HepG2 (cell line): Measurements from ENCODE around the gene EPHA1. TPM values are rescaled to one million over a fixed set of nuclear protein-coding genes. Genes with fewer than 3 reads are reported as not detected.

Experiments used
- ATAC-seq: fragments of 200-7000 bp; cut with Tn5 transposase; 3 replicates; pipeline ENCODE4 v1.9.1; 2020; ENCODE audit warnings: mild to moderate bottlenecking, moderate library complexity
- BruUV-seq: library from RNA; stranded (reverse); fragments of 400-500 nt; replicated peaks from 2 replicates; lab custom pipeline; 2021; lab: Mats Ljungman, UMichigan
- CTCF ChIA-PET: fragments of 300-600 bp; formaldehyde crosslinking; extraction: SDS; loops from one replicate; lab custom pipeline; 2021; ENCODE audit warnings: low total read pairs, inconsistent platforms, low intra/inter-chr PET ratio; lab: Yijun Ruan, JAX
- POLR2A ChIA-PET: fragments of 350-600 bp; sonication (Branson Sonifier 250); formaldehyde crosslinking; loops from one replicate; lab custom pipeline; 2020; ENCODE audit warnings: antibody characterized with exemption, inconsistent platforms; lab: Yijun Ruan, JAX
- DNase-seq: peaks from one replicate; pipeline ENCODE4 v3.0.0-alpha.2; 2015; ENCODE audit warnings: low spot score
- FAIRE-seq: peaks from 3 replicates; lab custom pipeline; 2011; peaks lifted over from hg19 to GRCh38; lab: Jason Lieb, UNC
- H2AFZ ChIP-seq: one replicate; pipeline ENCODE4 v1.6.1; 2011; ENCODE audit warnings: low read length, inconsistent platforms
- H3K27ac ChIP-seq: fragments of 300-600 bp; 3 replicates; pipeline ENCODE4 v1.8.0; 2011; ENCODE audit warnings: mixed run types, mild to moderate bottlenecking, mixed read lengths, low read length, inconsistent platforms; ENCODE audit not compliant: insufficient read depth; ENCODE audit errors: extremely low read length
- H3K27me3 ChIP-seq, 2 experiments: fragments of 200-600 bp in 1 of 2; 2 replicates in 1 of 2; 3 replicates in 1 of 2; pipeline versions ENCODE4 v1.6.0 to v1.8.0; 2011; ENCODE audit warnings: low read length in 2 of 2, mild to moderate bottlenecking in 2 of 2, moderate library complexity in 2 of 2, inconsistent platforms in 1 of 2; ENCODE audit not compliant: insufficient read depth in 2 of 2, control insufficient read depth in 1 of 2
- H3K36me3 ChIP-seq, 2 experiments: fragments of 200-600 bp in 1 of 2; replicated peaks in 1 of 2; 2 replicates in 1 of 2; 3 replicates in 1 of 2; pipeline versions ENCODE4 v1.5.1 to v1.8.0; 2011; ENCODE audit warnings: low read length in 2 of 2, inconsistent platforms in 1 of 2; ENCODE audit not compliant: insufficient read depth in 2 of 2, control insufficient read depth in 1 of 2
- H3K4me1 ChIP-seq: 2 replicates; pipeline ENCODE4 v1.5.1; 2012; ENCODE audit warnings: low read length, inconsistent platforms; ENCODE audit not compliant: insufficient read depth
- H3K4me2 ChIP-seq: 2 replicates; pipeline ENCODE4 v1.6.0; 2011; ENCODE audit warnings: low read depth, low read length, inconsistent platforms
- H3K4me3 ChIP-seq, 3 experiments: fragments of 200-600 bp in 1 of 3; sonication (generic), shearing (Covaris generic) in 1 of 3; replicated peaks in 1 of 3; 2 replicates each; pipeline ENCODE4 v1.5.1; 2011 to 2016; ENCODE audit warnings: low read length in 3 of 3, inconsistent platforms in 2 of 3, low read depth in 2 of 3, mild to moderate bottlenecking in 2 of 3, control low read depth in 1 of 3, mixed read lengths in 1 of 3; ENCODE audit not compliant: insufficient read depth in 1 of 3
- H3K79me2 ChIP-seq: one replicate; pipeline ENCODE4 v1.6.1; 2011; ENCODE audit warnings: low read length, inconsistent platforms; ENCODE audit not compliant: insufficient read depth
- H3K9ac ChIP-seq: 2 replicates; pipeline ENCODE4 v1.6.0; 2011; ENCODE audit warnings: mild to moderate bottlenecking, low read depth, low read length, inconsistent platforms; ENCODE audit not compliant: insufficient read depth
- H3K9me3 ChIP-seq: 2 replicates; pipeline ENCODE4 v1.5.1; 2012; ENCODE audit warnings: mild to moderate bottlenecking, low read length
- H4K20me1 ChIP-seq: 2 replicates; pipeline ENCODE4 v1.6.0; 2011; ENCODE audit warnings: inconsistent platforms, mild to moderate bottlenecking, low read length, moderate library complexity; ENCODE audit not compliant: insufficient read depth
- HNRNPK ChIP-seq: fragments of 200-400 bp; formaldehyde crosslinking; IDR thresholded peaks from 2 replicates; pipeline ENCODE4 v1.6.1; 2018; ENCODE audit warnings: low read length, low read depth, moderate library complexity, mild to moderate bottlenecking; ENCODE audit not compliant: poor library complexity, severe bottlenecking
- MAFF ChIP-seq: IDR thresholded peaks from 2 replicates; pipeline ENCODE4 v1.6.1; 2011; ENCODE audit warnings: low read depth, low read length, improper control_type of control experiment
- MAFK ChIP-seq, 2 experiments: IDR thresholded peaks in 1 of 2; conservative IDR thresholded peaks in 1 of 2; 2 replicates each; pipeline ENCODE4 v1.6.1; 2011; ENCODE audit warnings: improper control_type of control experiment in 2 of 2, low read length in 2 of 2
- MED8 ChIP-seq: sonication (generic); formaldehyde crosslinking; IDR thresholded peaks from 2 replicates; pipeline ENCODE4 v1.8.1; 2023; ENCODE audit warnings: mild to moderate bottlenecking, missing genetic modification reagents; ENCODE audit not compliant: insufficient replicate concordance
- PCBP1 ChIP-seq: fragments of 200-400 bp; formaldehyde crosslinking; IDR thresholded peaks from 2 replicates; pipeline ENCODE4 v1.6.1; 2017; ENCODE audit warnings: mild to moderate bottlenecking, low read depth, low read length, borderline replicate concordance
- PRDM15 ChIP-seq: sonication (generic); formaldehyde crosslinking; IDR thresholded peaks from 2 replicates; pipeline ENCODE4 v1.4.0; 2020; ENCODE audit warnings: missing genetic modification reagents
- WGBS: methylation state at CpG from one replicate; pipeline ENCODE4 v1.1.6; 2017; ENCODE audit warnings: low lambda C conversion rate; 5-methylcytosine and 5-hydroxymethylcytosine counted together
- in situ Hi-C: cut with HindIII; loops from 2 replicates; pipeline ENCODE4 v1.10.0; 2017; ENCODE audit warnings: low pct_unique_long_range_greater_than_20kb; ENCODE audit not compliant: extremely low pct_ligation_motif_present
- intact Hi-C: fragments of 100-400 bp; cut with micrococcal nuclease; formaldehyde crosslinking; loops from one replicate; pipeline ENCODE4 v1.10.0; 2022; ENCODE audit not compliant: unreplicated experiment
- polyA plus RNA-seq, 8 experiments: library from polyadenylated mRNA; depleted of rRNA in 3 of 8; stranded (reverse) in 7 of 8; unstranded in 1 of 8; fragments of >200 nt; fragmentation: Illumina TruSeq in 4 of 8; extraction: Trizol in 4 of 8; gene quantifications; 2 replicates each; pipeline versions ENCODE4 v1.2.1 to v1.2.3, GENCODE V29; 2011 to 2016; ENCODE audit warnings: low read depth in 4 of 8, missing spikeins in 1 of 8, mixed read lengths in 1 of 8; ENCODE audit not compliant: insufficient read depth in 1 of 8
- total RNA-seq, 5 experiments: library from RNA; depleted of rRNA; stranded (reverse); fragments of >200 nt; fragmentation: Illumina TruSeq; extraction: Trizol; gene quantifications; 2 replicates each; pipeline ENCODE4 v1.2.3, GENCODE V29; 2016; ENCODE audit warnings: low read depth in 1 of 5

Gene EPHA1
- total and polyA plus RNA-seq, 2 of the 13 experiments (the other 11 are each of a cell fraction or from before 2014, with no cell fraction given), result 4.6 to 17.1 TPM

DNA sequence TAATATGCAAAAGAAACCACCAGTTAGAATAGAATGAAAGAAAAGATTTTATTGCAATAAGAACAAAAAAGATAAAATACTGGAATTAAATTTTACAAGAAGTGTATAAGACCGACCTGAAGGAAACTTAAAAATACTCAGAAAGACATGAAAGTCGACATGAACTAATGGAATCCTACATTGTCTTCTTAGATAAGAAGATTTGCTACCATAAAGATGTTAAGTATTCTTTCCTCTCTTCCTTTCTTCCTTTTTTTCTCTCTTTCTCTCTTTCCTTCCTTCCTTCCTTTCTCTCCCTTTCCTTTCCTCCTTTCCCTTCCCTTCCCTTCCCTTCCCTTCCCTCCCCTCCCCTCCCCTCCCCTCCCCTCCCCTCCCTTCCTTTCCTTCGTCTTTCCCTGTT is 41.1 kb upstream of the EPHA1 start:
- Histone ChIP-seq H3K4me3 (no peak overlapping the region), H3K36me3 (no peaks in the 10 kb centered on the region), H3K79me2 (no peaks in the 10 kb centered on the region), H3K4me1 (peaks cover 10% of the 10 kb centered on the region), H4K20me1 (no peaks in the 10 kb centered on the region), H3K9me3 (no peaks in the 10 kb centered on the region), H2AFZ (no peak overlapping the region), H3K27me3 (no peaks in the 10 kb centered on the region; a peak in 1 of 5 replicates), H3K9ac (no peak overlapping the region), H3K27ac (no peak overlapping the region), H3K4me2 (no peak overlapping the region)
- in situ Hi-C loops (no loop called here), intact Hi-C loops (no loop called here)
- no TSS peak for BruUV-seq
- ATAC-seq, result no peak
- no peak for FAIRE-seq
- peak; percentile 94 for TF ChIP-seq HNRNPK
- TF ChIP-seq PRDM15 (CRISPR knock-in tag), result no peak
- TF ChIP-seq PCBP1, result 0 out of 2 replicates have a peak, but pooled peaks have one; percentile 43
- WGBS, result 19% methylated on average over 3 of the region's 3 CpGs
- DNase-seq, result no peak
- CTCF ChIA-PET, result no interaction called here
- POLR2A ChIA-PET, result no interaction called here

DNA sequence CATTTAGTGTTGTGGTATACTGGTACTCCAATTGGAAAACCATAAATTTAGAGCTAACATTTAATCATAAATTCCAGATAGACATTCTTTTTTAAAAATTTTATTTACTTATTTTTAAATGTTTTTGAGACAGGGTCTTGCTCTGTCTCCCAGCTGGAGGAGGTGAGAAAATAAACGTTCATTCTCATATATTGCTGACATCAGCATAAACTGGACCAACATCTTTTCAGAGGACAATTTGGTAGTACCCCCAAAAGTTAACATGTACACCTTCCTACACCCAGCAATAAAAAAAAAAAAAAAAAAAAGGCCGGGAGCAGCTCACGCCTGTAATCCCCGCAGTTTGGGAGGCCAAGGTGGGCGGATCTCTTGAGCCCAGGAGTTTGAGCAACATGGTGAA is 39.8 kb upstream of the EPHA1 start:
- Histone ChIP-seq H3K36me3 (no peaks in the 10 kb centered on the region), H3K27ac (no peak overlapping the region), H3K27me3 (no peaks in the 10 kb centered on the region; a peak in 1 of 5 replicates), H3K9ac (no peak overlapping the region), H3K4me1 (peaks cover 23% of the 10 kb centered on the region), H3K4me2 (no peak overlapping the region), H2AFZ (no peak overlapping the region), H3K79me2 (no peaks in the 10 kb centered on the region), H4K20me1 (no peaks in the 10 kb centered on the region), H3K9me3 (no peaks in the 10 kb centered on the region), H3K4me3 (no peak overlapping the region)
- FAIRE-seq, result no peak
- BruUV-seq, result no TSS peak
- WGBS, result 44% methylated on average over 5 of the region's 5 CpGs
- POLR2A ChIA-PET, result no interaction called here
- no peak for DNase-seq
- intact Hi-C loops, result no loop called here
- CTCF ChIA-PET, result no interaction called here
- TF ChIP-seq MED8 (CRISPR knock-in tag), result no peak
- TF ChIP-seq MAFK (conservative IDR thresholded peaks at IDR 0.05 in 1 of 2, IDR thresholded peaks at IDR 0.05 in 1 of 2; ENCODE audit: low read length in 2 of 2), result peak; percentile 98 to 99
- peak; percentile 98 for TF ChIP-seq MAFF
- in situ Hi-C loops, result no loop called here
- ATAC-seq, result no peak
